GM12875 (cell line): ENCODE data around the gene CACTIN.

Experiments used
- H3K4me3 ChIP-seq: one replicate; pipeline ENCODE4 v1.5.1; 2011; ENCODE audit warnings: low read depth, low read length, control low read depth
- CTCF ChIP-seq: IDR thresholded peaks from 2 replicates; pipeline ENCODE4 v1.5.1; 2011; ENCODE audit warnings: low read depth, mild to moderate bottlenecking, control low read depth, inconsistent platforms, low read length, moderate library complexity, borderline replicate concordance; ENCODE audit not compliant: insufficient read depth

Gene CACTIN

DNA sequence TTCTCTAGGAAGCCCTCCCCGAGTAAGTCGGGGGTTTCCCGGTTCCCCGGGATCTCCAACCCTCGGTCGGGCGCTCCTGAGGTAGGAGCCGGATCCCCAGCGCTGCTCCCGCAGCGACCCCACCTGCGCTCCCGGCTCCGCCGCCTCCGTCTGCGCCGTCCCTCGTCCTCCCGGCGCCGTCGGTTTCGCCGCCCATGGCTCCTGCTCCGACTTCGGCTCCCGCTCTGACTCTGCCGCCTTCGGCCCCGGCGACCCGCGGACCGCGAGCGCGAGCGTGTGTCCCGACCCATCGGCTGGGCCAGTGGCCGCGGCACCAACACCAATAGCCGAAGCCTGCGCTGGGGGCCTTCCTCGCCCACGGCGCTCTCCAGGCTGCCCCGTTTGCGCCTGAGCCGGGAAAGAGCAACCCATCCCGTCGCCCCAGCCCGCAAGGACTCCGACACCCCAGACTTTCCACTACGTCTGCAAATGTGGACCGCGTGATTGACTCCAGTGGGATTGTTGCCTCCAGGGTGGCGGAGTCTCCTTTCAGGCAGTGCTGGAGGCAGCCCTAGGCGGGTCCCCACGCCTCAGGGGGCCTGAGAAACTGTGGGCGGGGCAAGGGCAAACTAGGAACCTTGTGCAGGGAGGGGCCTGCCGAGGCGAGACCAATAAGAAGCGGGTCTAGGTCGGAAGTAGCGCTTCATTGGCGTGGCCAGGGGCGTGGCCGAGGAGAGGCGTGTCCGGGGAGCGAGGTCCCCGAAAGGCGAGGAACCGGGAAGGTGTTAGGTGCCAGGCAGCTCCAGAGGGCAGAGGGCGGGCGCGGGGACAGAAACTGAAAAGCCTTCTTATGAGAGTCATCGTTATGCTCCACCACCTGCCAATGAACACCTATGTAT lies at the start of gene CACTIN:
Gene CACTIN, minus strand, starts transcription at position 318 of the 878 bp plus-strand sequence. Its CDS starts 28 bp downstream, at position 290.
- peak within 1 kb of the TSS; percentile 99 for H3K4me3 ChIP-seq
- no peak for TF ChIP-seq CTCF

GRCh38 chr19:3674784-3675543 lies 48.4 kb upstream of the CACTIN start:
- no peak overlapping the region for H3K4me3 ChIP-seq
- no peak for TF ChIP-seq CTCF

GRCh38 chr19:3673506-3674439 lies 47.2 kb upstream of the CACTIN start:
- TF ChIP-seq CTCF, result no peak
- H3K4me3 ChIP-seq, result no peak overlapping the region

- 0 out of 2 replicates have a peak, but pooled peaks have one; percentile 3 for TF ChIP-seq CTCF
Observed at GRCh38 chr19:3672993-3673392, 46.4 kb upstream of the CACTIN start.

GRCh38 chr19:3672575-3672948 lies 46.0 kb upstream of the CACTIN start:
- no peak for TF ChIP-seq CTCF
- no peak overlapping the region for H3K4me3 ChIP-seq

More at GRCh38 chr19:3672993-3673392, 46.4 kb upstream of the CACTIN start:
- no peak overlapping the region for H3K4me3 ChIP-seq

- peak overlapping the region; percentile 44 for H3K4me3 ChIP-seq
- 0 out of 2 replicates have a peak, but pooled peaks have one; percentile 9 for TF ChIP-seq CTCF
Observed at GRCh38 chr19:3671680-3672574, 45.3 kb upstream of the CACTIN start.
